Neural crest cell (in vitro differentiated cells): Measurements from ENCODE around the gene KDM3B. TPM values are rescaled to one million over a fixed set of nuclear protein-coding genes. Genes with fewer than 3 reads are reported as not detected.

Source experiments
- DNase-seq: peaks from one replicate; pipeline ENCODE4 v3.0.0; 2021; ENCODE audit warnings: low read depth, mixed read lengths, low spot score
- H3K27ac Mint-ChIP-seq: one replicate; pipeline ENCODE4 v1.8.0; 2021; ENCODE audit warnings: mild to moderate bottlenecking, mixed read lengths; ENCODE audit not compliant: unreplicated experiment
- H3K27me3 Mint-ChIP-seq: 2 replicates; pipeline ENCODE4 v1.8.0; 2021; ENCODE audit warnings: low read depth, mild to moderate bottlenecking, mixed read lengths
- H3K36me3 Mint-ChIP-seq: 2 replicates; pipeline ENCODE4 v1.8.0; 2021; ENCODE audit warnings: low read depth, mild to moderate bottlenecking, mixed read lengths
- H3K4me1 Mint-ChIP-seq: 2 replicates; pipeline ENCODE4 v1.8.0; 2021; ENCODE audit warnings: mixed read lengths
- H3K4me3 Mint-ChIP-seq: one replicate; pipeline ENCODE4 v1.8.0; 2021; ENCODE audit warnings: mild to moderate bottlenecking, mixed read lengths
- H3K9me3 Mint-ChIP-seq: 2 replicates; pipeline ENCODE4 v1.8.0; 2021; ENCODE audit warnings: mixed read lengths
- CTCF ChIP-seq: fragments of 200-600 bp; sonication (generic); conservative IDR thresholded peaks from 2 replicates; pipeline ENCODE4 v1.5.0; 2021; ENCODE audit warnings: antibody characterized with exemption, mild to moderate bottlenecking
- long read RNA-seq: library from polyadenylated mRNA; unstranded; transcript quantifications from one replicate; pipeline ENCODE4 v2.0.0, GENCODE V29; 2020
- total RNA-seq: library from RNA; stranded (reverse); gene quantifications from 2 replicates; pipeline ENCODE4 v1.2.1, GENCODE V29; 2021

KDM3B gene, protein sequence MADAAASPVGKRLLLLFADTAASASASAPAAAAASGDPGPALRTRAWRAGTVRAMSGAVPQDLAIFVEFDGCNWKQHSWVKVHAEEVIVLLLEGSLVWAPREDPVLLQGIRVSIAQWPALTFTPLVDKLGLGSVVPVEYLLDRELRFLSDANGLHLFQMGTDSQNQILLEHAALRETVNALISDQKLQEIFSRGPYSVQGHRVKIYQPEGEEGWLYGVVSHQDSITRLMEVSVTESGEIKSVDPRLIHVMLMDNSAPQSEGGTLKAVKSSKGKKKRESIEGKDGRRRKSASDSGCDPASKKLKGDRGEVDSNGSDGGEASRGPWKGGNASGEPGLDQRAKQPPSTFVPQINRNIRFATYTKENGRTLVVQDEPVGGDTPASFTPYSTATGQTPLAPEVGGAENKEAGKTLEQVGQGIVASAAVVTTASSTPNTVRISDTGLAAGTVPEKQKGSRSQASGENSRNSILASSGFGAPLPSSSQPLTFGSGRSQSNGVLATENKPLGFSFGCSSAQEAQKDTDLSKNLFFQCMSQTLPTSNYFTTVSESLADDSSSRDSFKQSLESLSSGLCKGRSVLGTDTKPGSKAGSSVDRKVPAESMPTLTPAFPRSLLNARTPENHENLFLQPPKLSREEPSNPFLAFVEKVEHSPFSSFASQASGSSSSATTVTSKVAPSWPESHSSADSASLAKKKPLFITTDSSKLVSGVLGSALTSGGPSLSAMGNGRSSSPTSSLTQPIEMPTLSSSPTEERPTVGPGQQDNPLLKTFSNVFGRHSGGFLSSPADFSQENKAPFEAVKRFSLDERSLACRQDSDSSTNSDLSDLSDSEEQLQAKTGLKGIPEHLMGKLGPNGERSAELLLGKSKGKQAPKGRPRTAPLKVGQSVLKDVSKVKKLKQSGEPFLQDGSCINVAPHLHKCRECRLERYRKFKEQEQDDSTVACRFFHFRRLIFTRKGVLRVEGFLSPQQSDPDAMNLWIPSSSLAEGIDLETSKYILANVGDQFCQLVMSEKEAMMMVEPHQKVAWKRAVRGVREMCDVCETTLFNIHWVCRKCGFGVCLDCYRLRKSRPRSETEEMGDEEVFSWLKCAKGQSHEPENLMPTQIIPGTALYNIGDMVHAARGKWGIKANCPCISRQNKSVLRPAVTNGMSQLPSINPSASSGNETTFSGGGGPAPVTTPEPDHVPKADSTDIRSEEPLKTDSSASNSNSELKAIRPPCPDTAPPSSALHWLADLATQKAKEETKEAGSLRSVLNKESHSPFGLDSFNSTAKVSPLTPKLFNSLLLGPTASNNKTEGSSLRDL (N-terminal part only)
- 100 and 104 TPM in 2 replicates for total RNA-seq
- long read RNA-seq, partial matches to known transcripts: 43 of 50 reads
- long read RNA-seq, other reads (novel, unspliced or antisense): 7 of 50 reads

DNA sequence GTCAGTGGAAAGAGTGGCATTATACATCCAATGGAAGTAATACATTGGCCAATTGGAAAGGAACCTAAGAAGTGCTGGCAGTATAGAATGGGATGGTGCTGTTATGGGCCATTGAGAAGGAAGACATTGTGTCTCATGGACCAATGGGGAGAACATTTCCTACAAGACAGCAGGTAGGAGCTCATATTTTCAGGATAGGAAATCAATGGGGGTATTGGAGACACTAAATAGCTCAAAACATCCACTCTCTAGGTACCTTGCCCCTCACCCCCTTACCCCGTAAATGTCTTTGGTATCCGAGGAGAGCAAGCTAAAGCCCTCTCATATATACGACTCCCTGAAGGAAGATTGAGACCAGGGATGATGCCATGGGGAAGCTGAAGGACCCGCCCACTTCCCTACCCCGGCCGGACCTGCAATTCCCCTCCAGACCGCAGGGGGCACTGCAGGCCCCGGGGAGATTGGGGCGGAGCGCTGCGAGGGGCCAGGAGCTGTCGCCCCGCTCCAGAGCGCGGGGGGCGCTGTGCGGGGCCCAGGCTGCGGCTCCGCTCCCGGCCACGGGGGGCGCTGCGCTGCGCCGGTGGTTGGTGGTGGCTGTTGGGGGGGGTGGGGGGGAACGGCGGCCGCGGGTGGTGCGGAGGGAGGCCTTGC is at the start of gene KDM3B:
Gene KDM3B (plus strand): TSS at position 615 of the 651 bp plus-strand sequence. CDS start 111 bp downstream, outside the sequence.
- peak; percentile 97 for DNase-seq
- Mint-ChIP-seq H3K4me1 (peaks cover 24% of the 10 kb centered on the region), H3K27me3 (no peaks in the 10 kb centered on the region), H3K36me3 (peaks cover 23% of the 10 kb centered on the region), H3K27ac (peak within 1 kb of the TSS; percentile 95), H3K9me3 (peaks cover 15% of the 10 kb centered on the region), H3K4me3 (peak within 1 kb of the TSS; percentile 93)
- TF ChIP-seq CTCF: peak; percentile 93

DNA sequence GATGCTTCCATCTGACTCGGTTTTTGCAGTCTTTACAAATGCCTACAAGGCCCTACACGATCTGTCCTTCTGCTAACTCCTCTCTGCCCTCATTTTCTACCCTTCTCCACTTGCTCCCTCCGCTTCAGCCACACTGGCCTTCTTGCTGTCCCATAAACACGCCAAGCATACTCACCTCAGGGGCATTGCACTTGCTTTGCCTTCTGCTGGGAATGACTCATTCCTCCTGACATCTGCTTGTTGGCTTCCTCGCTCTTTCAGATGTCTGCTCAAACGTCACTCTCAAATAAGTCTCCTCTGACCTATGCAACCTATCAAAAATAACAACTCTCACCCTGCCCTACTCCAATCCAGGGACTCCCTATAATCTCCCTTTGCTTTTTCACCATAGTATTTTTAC is 49.1 kb upstream of the KDM3B start:
- DNase-seq: no peak
- Mint-ChIP-seq H3K36me3 (peaks cover 19% of the 10 kb centered on the region), H3K27me3 (no peaks in the 10 kb centered on the region), H3K4me1 (no peaks in the 10 kb centered on the region), H3K4me3 (no peak overlapping the region), H3K27ac (no peak overlapping the region), H3K9me3 (no peaks in the 10 kb centered on the region)
- TF ChIP-seq CTCF: no peak

GRCh38 chr5:138305797-138306196 is 46.7 kb upstream of the KDM3B start:
- no peak for DNase-seq
- TF ChIP-seq CTCF: no peak
- H3K9me3 Mint-ChIP-seq: no peaks in the 10 kb centered on the region
- peaks cover 9% of the 10 kb centered on the region for H3K36me3 Mint-ChIP-seq
- H3K27me3 Mint-ChIP-seq: no peaks in the 10 kb centered on the region
- H3K4me1 Mint-ChIP-seq: no peaks in the 10 kb centered on the region
- no peak overlapping the region for H3K4me3 Mint-ChIP-seq
- no peak overlapping the region for H3K27ac Mint-ChIP-seq

DNA sequence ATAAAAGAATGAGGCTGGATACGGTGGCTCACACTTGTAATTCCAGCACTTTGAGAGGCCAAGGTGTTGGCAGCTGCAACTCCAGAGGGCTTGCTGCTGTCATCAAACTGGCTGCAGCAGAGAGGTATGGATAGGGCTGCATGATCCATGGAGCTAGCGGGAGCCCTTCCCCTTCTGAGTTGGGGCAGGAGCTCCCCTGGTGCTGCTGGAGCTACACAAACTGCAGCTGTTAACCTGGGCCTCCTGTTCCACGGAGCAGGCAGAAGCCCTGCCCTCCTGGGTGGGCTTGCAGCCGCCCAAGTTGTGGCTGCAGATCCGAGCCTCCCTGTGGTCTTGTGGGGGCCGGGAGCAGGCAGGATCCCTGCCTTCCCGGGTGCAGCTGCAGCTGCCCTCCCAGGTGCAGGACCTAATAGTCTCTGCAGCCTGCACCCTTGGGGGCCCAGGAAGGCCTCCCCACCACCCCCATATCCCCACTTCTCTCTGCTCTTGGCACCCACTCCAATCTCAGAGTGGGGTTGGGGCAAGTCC is 36.7 kb upstream of the KDM3B start:
- H3K9me3 Mint-ChIP-seq: no peaks in the 10 kb centered on the region
- no peak overlapping the region for H3K27ac Mint-ChIP-seq
- H3K4me3 Mint-ChIP-seq: no peak overlapping the region
- no peaks in the 10 kb centered on the region for H3K4me1 Mint-ChIP-seq
- no peak for TF ChIP-seq CTCF
- DNase-seq: no peak
- peaks cover 10% of the 10 kb centered on the region for H3K36me3 Mint-ChIP-seq
- H3K27me3 Mint-ChIP-seq: no peaks in the 10 kb centered on the region
